Fibroblast of skin of right quadriceps (primary cell): ENCODE results near the gene KIF3B.

ENCODE experiments used
- DNase-seq: peaks from one replicate; pipeline ENCODE4 v3.0.0-alpha.2; 2013

The KIF3B gene

GRCh38 chr20:32333181-32333987, 55.9 kb downstream of the KIF3B start:
- no peak for DNase-seq

GRCh38 chr20:32333988-32334885, 56.8 kb downstream of the KIF3B start:
- DNase-seq: no peak

DNA sequence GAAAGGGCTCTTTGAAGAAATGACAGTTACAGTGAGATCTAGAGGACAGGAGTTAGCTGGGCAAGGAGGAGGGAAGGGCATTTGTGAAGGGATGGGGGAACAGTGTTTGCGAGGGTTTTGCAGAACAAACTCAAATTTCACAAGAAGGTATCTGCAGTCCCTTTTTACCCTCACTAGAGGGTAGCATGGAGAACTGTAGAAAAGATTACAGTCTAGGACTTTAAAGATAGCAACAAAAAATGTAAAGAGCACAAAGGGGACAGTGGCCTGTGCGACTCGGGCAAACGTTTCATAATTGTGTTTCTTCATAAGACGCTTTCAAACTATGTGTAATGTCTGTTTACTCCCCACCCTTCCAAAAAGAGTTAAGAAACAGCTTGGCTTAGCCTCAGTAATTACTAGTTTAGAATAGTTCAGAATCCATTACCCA, 59.5 kb downstream of the KIF3B start:
- peak; percentile 46 for DNase-seq

DNA sequence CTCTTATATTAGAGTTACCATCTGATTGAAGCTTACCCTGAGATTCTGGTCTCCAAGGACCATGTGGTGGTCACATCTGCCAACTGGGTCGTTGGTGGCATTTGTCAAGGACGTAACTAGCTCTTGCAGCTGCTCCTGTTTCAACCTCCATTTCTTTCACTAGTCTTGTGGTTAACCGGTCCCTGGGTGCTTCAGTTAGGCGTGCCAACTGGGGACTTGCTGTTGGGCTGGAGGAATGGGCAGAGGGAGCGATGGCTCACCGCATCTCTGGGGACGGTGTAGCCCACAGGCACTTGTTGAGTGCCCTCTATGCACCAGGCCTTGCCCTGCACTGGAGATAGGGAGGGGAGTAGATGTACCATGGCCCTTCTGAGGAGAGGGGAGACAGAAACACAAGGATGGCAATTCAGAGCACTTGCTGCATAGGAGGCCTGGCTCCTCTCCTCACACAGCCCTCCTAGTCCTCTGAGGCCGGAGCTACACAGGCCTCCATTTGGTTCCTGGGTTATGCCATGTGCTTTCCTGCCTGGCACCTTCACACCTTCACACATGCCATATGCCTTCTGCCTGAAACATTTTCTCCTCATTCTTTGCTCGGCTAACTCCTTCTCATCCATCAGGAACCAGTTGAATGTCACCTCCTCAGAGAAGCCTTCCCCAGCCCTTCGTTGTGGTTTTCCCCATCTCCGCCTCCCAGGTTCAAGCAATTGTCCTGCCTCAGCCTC, 60.6 kb downstream of the KIF3B start:
- no peak for DNase-seq

- no peak for DNase-seq
Measured at GRCh38 chr20:32338665-32339064, 61.2 kb downstream of the KIF3B start.

DNA sequence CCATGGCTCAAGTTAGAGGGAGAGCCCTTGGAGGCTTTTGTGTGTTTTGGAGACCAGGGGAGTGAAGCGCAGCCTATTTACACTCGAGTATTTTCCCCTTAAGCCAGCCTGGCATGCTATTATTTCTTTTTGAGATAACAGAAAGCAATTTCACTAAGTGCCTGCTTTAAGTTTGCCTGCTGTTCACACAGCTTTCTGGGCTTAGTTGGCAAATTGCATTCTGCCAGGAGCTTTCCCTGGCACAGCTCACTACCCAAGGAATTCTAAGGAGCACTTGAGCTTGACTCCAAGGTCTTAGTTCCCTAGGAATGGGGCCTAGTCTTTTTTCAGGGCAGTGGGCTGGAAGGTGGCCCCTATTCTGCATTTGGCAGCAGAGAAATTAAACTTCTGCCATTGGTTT, 61.7 kb downstream of the KIF3B start:
- DNase-seq: no peak

GRCh38 chr20:32341053-32341452, 63.6 kb downstream of the KIF3B start:
- DNase-seq: peak; percentile 33

GRCh38 chr20:32343439-32343838, 66.0 kb downstream of the KIF3B start:
- peak; percentile 82 for DNase-seq

- DNase-seq: no peak
Measured at GRCh38 chr20:32344835-32345506, 67.5 kb downstream of the KIF3B start.

- DNase-seq: no peak
Measured at GRCh38 chr20:32348207-32348606, 70.8 kb downstream of the KIF3B start.

GRCh38 chr20:32350421-32350820, 73.0 kb downstream of the KIF3B start:
- DNase-seq: no peak

DNA sequence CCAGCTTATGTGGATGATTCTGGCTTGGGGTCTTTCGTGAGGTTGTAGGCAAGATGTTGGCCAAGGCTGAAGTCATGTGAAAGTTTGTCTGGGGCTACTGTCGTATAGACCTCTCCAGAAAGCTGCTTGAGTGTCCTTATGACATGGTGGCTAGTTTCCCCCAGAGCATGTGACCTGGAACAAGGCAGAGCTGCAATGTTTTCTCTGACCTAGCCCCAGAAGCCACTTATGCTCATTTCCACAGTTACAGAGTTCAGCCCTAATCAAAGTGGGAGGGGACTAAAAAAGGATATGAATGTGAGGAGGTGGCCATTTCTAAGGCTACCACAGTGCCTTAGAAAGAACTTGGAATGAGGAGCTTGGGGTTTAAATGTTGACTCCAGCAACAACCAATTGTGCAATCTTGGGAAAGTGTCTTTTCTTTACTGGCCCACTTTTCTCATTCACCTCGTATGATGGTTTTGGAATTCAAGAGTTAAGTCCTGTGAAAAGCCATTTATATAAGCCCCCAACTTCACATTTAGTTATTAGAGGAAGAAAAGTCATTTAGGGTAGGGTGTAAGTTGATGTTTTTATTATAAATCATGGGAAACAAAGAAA, 74.8 kb downstream of the KIF3B start:
- DNase-seq: no peak

DNA sequence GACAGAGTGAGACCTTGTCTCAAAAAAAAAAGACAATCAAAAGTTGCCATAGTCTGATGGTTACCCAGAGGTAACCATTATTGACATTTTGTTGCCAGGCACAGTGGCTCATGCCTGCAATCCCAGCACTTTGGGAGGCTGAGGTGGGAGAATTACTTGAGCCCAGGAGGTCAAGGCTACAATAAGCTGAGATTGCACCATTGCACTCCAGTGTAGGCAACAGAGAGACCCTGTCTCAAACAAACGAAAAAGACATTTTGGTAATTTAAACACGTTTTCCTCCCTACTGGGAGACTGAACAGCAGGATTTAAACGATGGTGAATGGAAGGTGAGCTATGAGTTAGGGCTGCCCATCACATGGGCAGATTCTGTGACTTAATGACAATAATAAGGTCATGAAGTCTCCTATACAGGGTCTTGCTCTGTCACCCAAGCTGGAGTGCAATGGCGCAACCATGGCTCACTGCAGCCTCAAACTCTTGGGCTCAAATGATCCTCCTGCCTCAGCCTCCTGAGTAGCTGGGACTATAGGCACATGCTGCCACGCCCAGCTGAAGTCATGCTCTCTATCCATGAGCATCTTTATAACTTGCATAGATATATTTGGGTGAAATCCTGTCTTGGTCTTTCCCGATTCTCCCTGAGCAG, 76.5 kb downstream of the KIF3B start:
- no peak for DNase-seq

- peak; percentile 82 for DNase-seq
Measured at GRCh38 chr20:32354592-32355416, 77.4 kb downstream of the KIF3B start.

GRCh38 chr20:32355417-32355841, 78.0 kb downstream of the KIF3B start:
- DNase-seq: no peak

GRCh38 chr20:32355907-32356621, 78.6 kb downstream of the KIF3B start:
- DNase-seq: peak; percentile 83

DNA sequence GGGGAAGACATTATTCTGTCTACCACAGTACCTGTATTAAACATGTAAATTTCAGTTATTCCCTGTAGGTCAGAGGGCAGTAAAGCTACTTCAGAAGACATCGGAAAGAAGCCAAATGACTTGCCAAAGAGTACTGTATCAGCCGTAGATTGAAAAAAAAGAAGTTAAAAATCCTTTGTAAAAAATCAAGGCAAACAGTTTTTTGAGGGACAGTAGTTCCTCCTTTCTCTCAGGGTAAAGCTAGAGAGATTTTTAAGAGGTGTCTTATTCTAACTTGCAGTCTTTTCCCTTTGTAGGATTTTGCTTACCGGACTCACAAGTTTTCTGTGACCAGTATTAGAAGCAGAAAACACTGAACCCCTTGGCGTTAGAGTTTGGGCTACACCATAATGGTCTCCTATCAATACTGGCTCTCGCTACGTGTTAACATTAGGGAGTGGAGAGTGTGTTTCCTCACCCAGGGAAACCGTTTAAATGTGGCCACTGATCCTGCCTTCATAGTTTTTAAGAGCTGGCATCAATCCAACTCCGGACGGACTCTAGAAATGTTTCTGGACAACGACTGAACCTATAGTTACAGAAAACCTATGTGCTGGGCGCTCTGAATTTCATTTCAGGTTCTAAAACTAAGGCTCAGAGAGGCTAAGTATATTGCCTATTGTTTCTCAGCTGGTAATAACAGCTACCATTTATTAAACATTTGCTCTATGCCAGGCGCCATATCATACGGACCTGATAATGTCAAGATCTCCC, 79.3 kb downstream of the KIF3B start:
- no peak for DNase-seq

- DNase-seq: no peak
Measured at GRCh38 chr20:32357375-32357868, 80.0 kb downstream of the KIF3B start.
